Panc1 (cell line): Measurements from ENCODE around the gene WDR86. TPM values are rescaled to one million over a fixed set of nuclear protein-coding genes. Genes with fewer than 3 reads are reported as not detected.

Experiments used
- ATAC-seq: fragments of 200-7000 bp; cut with Tn5 transposase; 2 replicates; pipeline ENCODE4 v1.9.1; 2020; ENCODE audit warnings: mild to moderate bottlenecking, moderate library complexity
- BruUV-seq: library from RNA; stranded (reverse); fragments of 400-500 nt; replicated peaks from 2 replicates; lab custom pipeline; 2021; lab: Mats Ljungman, UMichigan
- CTCF ChIA-PET: fragments of 300-600 bp; sonication (Branson Sonifier 250); formaldehyde crosslinking; loops from one replicate; lab custom pipeline; 2022; ENCODE audit warnings: antibody characterized with exemption; lab: Charles Lee
- POLR2A ChIA-PET: fragments of 300-600 bp; sonication (Branson Sonifier 250); formaldehyde crosslinking; loops from one replicate; lab custom pipeline; 2022; ENCODE audit warnings: antibody characterized with exemption; lab: Charles Lee
- DNase-seq: peaks from one replicate; pipeline ENCODE4 v3.0.0-alpha.2; 2010; ENCODE audit warnings: low read depth, low spot score
- H3K27ac ChIP-seq: 2 replicates; pipeline ENCODE4 v1.5.1; 2011; ENCODE audit warnings: mild to moderate bottlenecking, low read length, inconsistent platforms
- H3K27me3 ChIP-seq: fragments of 200-500 bp; sonication (Bioruptor generic); 2 replicates; pipeline ENCODE4 v1.6.0; 2014; ENCODE audit warnings: low read length, inconsistent platforms; ENCODE audit not compliant: control insufficient read depth, insufficient read depth
- H3K36me3 ChIP-seq: fragments of 200-500 bp; sonication (Bioruptor generic); 2 replicates; pipeline ENCODE4 v1.5.1; 2014; ENCODE audit warnings: inconsistent platforms, mild to moderate bottlenecking, low read length, moderate library complexity; ENCODE audit not compliant: control insufficient read depth, insufficient read depth
- H3K4me1 ChIP-seq: 2 replicates; pipeline ENCODE4 v1.5.1; 2011; ENCODE audit warnings: inconsistent platforms, mild to moderate bottlenecking, low read length, moderate library complexity; ENCODE audit not compliant: control insufficient read depth, insufficient read depth
- H3K4me3 ChIP-seq, 2 experiments: 2 replicates each; pipeline ENCODE4 v1.5.1; 2011 to 2012; ENCODE audit warnings: low read depth in 2 of 2, low read length in 2 of 2, mild to moderate bottlenecking in 2 of 2, inconsistent platforms in 1 of 2, moderate library complexity in 1 of 2
- H3K9me3 ChIP-seq: fragments of 200-500 bp; sonication (Bioruptor generic); 2 replicates; pipeline ENCODE4 v1.5.1; 2014; ENCODE audit warnings: low read depth, mild to moderate bottlenecking, inconsistent platforms, low read length, moderate library complexity; ENCODE audit not compliant: control insufficient read depth, insufficient read depth
- POLR2AphosphoS5 ChIP-seq: IDR thresholded peaks from 2 replicates; pipeline ENCODE4 v1.6.1; 2012; ENCODE audit warnings: mild to moderate bottlenecking, low read depth, low read length, moderate library complexity
- SIN3A ChIP-seq: IDR thresholded peaks from 2 replicates; pipeline ENCODE4 v1.6.1; 2012; ENCODE audit warnings: low read depth, mild to moderate bottlenecking, low read length, moderate library complexity, borderline replicate concordance; ENCODE audit not compliant: insufficient read depth
- TCF7L2 ChIP-seq: IDR thresholded peaks from 2 replicates; pipeline ENCODE4 v1.6.1; 2011; ENCODE audit warnings: mild to moderate bottlenecking, low read depth, low read length, inconsistent platforms
- in situ Hi-C: cut with HindIII; loops from 2 replicates; pipeline ENCODE4 v1.10.0; 2016; ENCODE audit warnings: low sequenced_read_pairs, low pct_unique_long_range_greater_than_20kb
- intact Hi-C: fragments of 100-400 bp; cut with micrococcal nuclease; formaldehyde crosslinking; loops from one replicate; pipeline ENCODE4 v1.10.0; 2022; ENCODE audit not compliant: unreplicated experiment
- total RNA-seq: library from RNA; stranded (reverse); gene quantifications from one replicate; pipeline ENCODE4 v1.2.1, GENCODE V29; 2021; ENCODE audit not compliant: unreplicated experiment
- TF ChIP-seq, protein P1 (sequence below), 2 experiments: IDR thresholded peaks; 2 replicates each; pipeline ENCODE4 v1.6.1; 2011 to 2012; ENCODE audit warnings: low read depth in 2 of 2, control low read depth in 1 of 2, low read length in 1 of 2, mild to moderate bottlenecking in 1 of 2, moderate library complexity in 1 of 2; ENCODE audit not compliant: insufficient read depth in 1 of 2
- TF ChIP-seq, protein P2 (sequence below): fragments of 450-650 bp; IDR thresholded peaks from 2 replicates; pipeline ENCODE4 v1.5.1; 2017; ENCODE audit warnings: mild to moderate bottlenecking

Gene WDR86
- total RNA-seq, 1 experiment from 2014 or later, result 0.72 TPM

DNA sequence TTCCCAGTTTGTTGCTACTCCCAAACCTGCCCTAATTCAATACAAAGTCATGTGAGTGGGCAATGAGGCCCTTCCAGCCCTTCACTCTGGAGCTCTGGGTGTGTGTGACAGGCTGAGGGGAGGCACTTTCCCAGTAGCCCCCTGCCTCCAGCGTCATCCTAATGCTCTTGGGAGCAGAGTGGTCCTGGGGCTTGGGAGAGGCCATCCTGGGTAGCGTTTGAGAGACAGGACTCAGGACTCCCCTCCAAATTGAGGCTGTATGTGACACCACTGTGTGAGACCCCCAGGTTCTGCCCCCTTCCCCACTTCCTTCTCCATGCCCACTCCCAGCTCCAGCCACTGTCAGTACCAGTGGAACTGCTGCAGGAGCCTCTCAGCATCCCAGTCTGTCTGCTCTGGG is 36.6 kb upstream of the WDR86 start:
- POLR2A ChIA-PET, result no interaction called here
- Histone ChIP-seq H3K27ac (peak overlapping the region; percentile 9; the same call in 1 of the 2 replicates), H3K27me3 (no peaks in the 10 kb centered on the region), H3K4me3 (no peak overlapping the region), H3K4me1 (peaks cover 14% of the 10 kb centered on the region), H3K36me3 (no peaks in the 10 kb centered on the region), H3K9me3 (no peaks in the 10 kb centered on the region)
- in situ Hi-C loops (loop anchor here (5.0 kb wide), 1 partner anchor 79 kb away; no protein-coding TSS in a partner anchor), intact Hi-C loops (no loop called here)
- BruUV-seq, result no TSS peak
- TF ChIP-seq TCF7L2 (no peak), POLR2AphosphoS5 (no peak), SIN3A (no peak)
- TF ChIP-seq, protein P1, sequence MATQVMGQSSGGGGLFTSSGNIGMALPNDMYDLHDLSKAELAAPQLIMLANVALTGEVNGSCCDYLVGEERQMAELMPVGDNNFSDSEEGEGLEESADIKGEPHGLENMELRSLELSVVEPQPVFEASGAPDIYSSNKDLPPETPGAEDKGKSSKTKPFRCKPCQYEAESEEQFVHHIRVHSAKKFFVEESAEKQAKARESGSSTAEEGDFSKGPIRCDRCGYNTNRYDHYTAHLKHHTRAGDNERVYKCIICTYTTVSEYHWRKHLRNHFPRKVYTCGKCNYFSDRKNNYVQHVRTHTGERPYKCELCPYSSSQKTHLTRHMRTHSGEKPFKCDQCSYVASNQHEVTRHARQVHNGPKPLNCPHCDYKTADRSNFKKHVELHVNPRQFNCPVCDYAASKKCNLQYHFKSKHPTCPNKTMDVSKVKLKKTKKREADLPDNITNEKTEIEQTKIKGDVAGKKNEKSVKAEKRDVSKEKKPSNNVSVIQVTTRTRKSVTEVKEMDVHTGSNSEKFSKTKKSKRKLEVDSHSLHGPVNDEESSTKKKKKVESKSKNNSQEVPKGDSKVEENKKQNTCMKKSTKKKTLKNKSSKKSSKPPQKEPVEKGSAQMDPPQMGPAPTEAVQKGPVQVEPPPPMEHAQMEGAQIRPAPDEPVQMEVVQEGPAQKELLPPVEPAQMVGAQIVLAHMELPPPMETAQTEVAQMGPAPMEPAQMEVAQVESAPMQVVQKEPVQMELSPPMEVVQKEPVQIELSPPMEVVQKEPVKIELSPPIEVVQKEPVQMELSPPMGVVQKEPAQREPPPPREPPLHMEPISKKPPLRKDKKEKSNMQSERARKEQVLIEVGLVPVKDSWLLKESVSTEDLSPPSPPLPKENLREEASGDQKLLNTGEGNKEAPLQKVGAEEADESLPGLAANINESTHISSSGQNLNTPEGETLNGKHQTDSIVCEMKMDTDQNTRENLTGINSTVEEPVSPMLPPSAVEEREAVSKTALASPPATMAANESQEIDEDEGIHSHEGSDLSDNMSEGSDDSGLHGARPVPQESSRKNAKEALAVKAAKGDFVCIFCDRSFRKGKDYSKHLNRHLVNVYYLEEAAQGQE (IDR thresholded peaks at IDR 0.05; ENCODE audit: insufficient read depth in 1 of 2, low read depth in 2 of 2, low read length in 1 of 2), result no peak
- TF ChIP-seq, protein P2, sequence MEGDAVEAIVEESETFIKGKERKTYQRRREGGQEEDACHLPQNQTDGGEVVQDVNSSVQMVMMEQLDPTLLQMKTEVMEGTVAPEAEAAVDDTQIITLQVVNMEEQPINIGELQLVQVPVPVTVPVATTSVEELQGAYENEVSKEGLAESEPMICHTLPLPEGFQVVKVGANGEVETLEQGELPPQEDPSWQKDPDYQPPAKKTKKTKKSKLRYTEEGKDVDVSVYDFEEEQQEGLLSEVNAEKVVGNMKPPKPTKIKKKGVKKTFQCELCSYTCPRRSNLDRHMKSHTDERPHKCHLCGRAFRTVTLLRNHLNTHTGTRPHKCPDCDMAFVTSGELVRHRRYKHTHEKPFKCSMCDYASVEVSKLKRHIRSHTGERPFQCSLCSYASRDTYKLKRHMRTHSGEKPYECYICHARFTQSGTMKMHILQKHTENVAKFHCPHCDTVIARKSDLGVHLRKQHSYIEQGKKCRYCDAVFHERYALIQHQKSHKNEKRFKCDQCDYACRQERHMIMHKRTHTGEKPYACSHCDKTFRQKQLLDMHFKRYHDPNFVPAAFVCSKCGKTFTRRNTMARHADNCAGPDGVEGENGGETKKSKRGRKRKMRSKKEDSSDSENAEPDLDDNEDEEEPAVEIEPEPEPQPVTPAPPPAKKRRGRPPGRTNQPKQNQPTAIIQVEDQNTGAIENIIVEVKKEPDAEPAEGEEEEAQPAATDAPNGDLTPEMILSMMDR, result no peak
- DNase-seq (no peak), ATAC-seq (no peak)
- CTCF ChIA-PET, result no interaction called here

DNA sequence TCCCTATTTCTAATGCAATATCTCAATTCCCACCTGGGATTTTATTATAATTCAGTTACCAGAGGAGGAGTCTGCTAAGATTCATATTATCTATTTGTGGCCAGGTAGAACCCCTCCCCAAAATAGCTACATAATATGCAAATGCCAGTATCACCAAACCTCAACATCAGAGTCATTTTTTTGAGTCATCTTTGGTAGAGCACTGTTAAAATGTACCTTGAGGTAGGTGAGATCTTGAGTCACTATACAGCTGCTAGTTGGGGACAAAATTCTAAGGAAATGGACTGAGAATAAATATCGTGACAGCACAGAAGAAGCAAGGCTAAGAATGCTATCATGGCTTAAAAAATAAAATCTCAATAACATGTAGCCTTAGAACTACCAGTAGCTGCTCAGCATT is 34.8 kb upstream of the WDR86 start:
- TF ChIP-seq, protein P2, result no peak
- no peak for TF ChIP-seq POLR2AphosphoS5
- Histone ChIP-seq H3K27me3 (no peaks in the 10 kb centered on the region), H3K36me3 (no peaks in the 10 kb centered on the region), H3K4me3 (no peak overlapping the region), H3K4me1 (peaks cover 14% of the 10 kb centered on the region), H3K27ac (peak overlapping the region; percentile 24; the same call in 1 of the 2 replicates), H3K9me3 (no peaks in the 10 kb centered on the region)
- intact Hi-C loops, result no loop called here
- no peak for ATAC-seq
- ChIA-PET POLR2A (no interaction called here), CTCF (no interaction called here)
- DNase-seq, result no peak
- in situ Hi-C loops, result loop anchor here (5.0 kb wide), 1 partner anchor 77 kb away; no protein-coding TSS in a partner anchor
- no TSS peak for BruUV-seq
